ENCODE data around the gene HOXB2.

The HOXB2 gene

DNA sequence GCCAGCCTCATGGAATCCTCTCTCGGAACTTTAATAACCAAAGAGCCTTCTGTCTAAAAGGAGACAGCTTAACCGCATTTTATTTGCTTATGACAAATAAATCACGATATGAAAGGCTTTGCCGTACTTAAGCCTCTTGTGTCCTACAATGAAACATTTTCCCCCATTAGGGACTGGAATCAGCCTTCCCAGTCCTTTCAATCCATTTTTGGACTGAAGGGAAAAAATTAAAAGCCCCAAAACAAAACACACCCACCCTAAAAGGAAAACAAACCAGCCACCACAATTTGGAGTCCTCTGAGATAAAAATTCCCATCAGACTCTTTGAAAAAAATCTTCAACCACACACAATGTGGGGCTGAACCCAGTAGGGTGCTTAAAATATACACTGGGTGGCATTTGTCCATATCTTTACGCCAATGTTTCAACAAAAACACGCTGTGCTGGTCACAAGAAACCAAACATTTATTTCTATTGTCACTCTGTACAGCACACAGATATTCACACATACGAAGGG lies 30.2 kb upstream of the HOXB2 start (continued):
- TF ChIP-seq, protein P1, sequence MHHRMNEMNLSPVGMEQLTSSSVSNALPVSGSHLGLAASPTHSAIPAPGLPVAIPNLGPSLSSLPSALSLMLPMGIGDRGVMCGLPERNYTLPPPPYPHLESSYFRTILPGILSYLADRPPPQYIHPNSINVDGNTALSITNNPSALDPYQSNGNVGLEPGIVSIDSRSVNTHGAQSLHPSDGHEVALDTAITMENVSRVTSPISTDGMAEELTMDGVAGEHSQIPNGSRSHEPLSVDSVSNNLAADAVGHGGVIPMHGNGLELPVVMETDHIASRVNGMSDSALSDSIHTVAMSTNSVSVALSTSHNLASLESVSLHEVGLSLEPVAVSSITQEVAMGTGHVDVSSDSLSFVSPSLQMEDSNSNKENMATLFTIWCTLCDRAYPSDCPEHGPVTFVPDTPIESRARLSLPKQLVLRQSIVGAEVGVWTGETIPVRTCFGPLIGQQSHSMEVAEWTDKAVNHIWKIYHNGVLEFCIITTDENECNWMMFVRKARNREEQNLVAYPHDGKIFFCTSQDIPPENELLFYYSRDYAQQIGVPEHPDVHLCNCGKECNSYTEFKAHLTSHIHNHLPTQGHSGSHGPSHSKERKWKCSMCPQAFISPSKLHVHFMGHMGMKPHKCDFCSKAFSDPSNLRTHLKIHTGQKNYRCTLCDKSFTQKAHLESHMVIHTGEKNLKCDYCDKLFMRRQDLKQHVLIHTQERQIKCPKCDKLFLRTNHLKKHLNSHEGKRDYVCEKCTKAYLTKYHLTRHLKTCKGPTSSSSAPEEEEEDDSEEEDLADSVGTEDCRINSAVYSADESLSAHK (tag by site-specific recombination; IDR thresholded peaks at IDR 0.05) = peak; percentile 89
- TF ChIP-seq ZNF366 (tag by site-specific recombination; conservative IDR thresholded peaks at IDR 0.05) (peak; percentile 84), WT1 (tag by site-specific recombination; IDR thresholded peaks at IDR 0.05) (peak; percentile 94), ZNF302 (tag by site-specific recombination; IDR thresholded peaks at IDR 0.05; ENCODE audit: low read depth) (no peak), ZNF341 (tag by site-specific recombination; IDR thresholded peaks at IDR 0.05; ENCODE audit: low read depth) (peak; percentile 50; the same call in 1 of the 2 replicates), KLF8 (tag by site-specific recombination; IDR thresholded peaks at IDR 0.05) (peak; percentile 50; the same call in 1 of the 2 replicates), GFI1B (tag by site-specific recombination; IDR thresholded peaks at IDR 0.05) (peak; percentile 88), ZNF585B (tag by site-specific recombination; IDR thresholded peaks at IDR 0.05) (no peak), ZNF654 (tag by site-specific recombination; IDR thresholded peaks at IDR 0.05; ENCODE audit: low read depth) (no peak), ZNF600 (tag by site-specific recombination; IDR thresholded peaks at IDR 0.05) (0 out of 2 replicates have a peak, but pooled peaks have one; percentile 33), ZNF76 (tag by site-specific recombination; IDR thresholded peaks at IDR 0.05; ENCODE audit: borderline replicate concordance, low read depth) (peak; percentile 35; the same call in 1 of the 2 replicates), ZNF660 (tag by site-specific recombination; IDR thresholded peaks at IDR 0.05) (0 out of 2 replicates have a peak, but pooled peaks have one; percentile 14), ZNF558 (tag by site-specific recombination; IDR thresholded peaks at IDR 0.05) (0 out of 2 replicates have a peak, but pooled peaks have one; percentile 10), ZNF391 (tag by site-specific recombination; IDR thresholded peaks at IDR 0.05; ENCODE audit: borderline replicate concordance, low read depth) (peak; percentile 85; the same call in 1 of the 2 replicates), ZNF621 (tag by site-specific recombination; IDR thresholded peaks at IDR 0.05) (no peak), ZNF785 (tag by site-specific recombination; IDR thresholded peaks at IDR 0.05) (no peak), ZNF114 (tag by site-specific recombination; IDR thresholded peaks at IDR 0.05) (no peak), ZNF274 (IDR thresholded peaks at IDR 0.05; ENCODE audit: low read length) (no peak), ZNF274 (tag by site-specific recombination; IDR thresholded peaks at IDR 0.05; ENCODE audit: borderline replicate concordance) (no peak), IKZF3 (tag by site-specific recombination; IDR thresholded peaks at IDR 0.05) (peak; percentile 95), ZNF423 (tag by site-specific recombination; IDR thresholded peaks at IDR 0.05) (peak; percentile 21; the same call in 1 of the 2 replicates), PRDM1 (tag by site-specific recombination; IDR thresholded peaks at IDR 0.05) (no peak), ZNF112 (tag by site-specific recombination; IDR thresholded peaks at IDR 0.05) (no peak), ZNF174 (tag by site-specific recombination; IDR thresholded peaks at IDR 0.05) (no peak), MYNN (tag by site-specific recombination; IDR thresholded peaks at IDR 0.05; ENCODE audit: borderline replicate concordance) (peak; percentile 96)
- TF ChIP-seq, protein P2, sequence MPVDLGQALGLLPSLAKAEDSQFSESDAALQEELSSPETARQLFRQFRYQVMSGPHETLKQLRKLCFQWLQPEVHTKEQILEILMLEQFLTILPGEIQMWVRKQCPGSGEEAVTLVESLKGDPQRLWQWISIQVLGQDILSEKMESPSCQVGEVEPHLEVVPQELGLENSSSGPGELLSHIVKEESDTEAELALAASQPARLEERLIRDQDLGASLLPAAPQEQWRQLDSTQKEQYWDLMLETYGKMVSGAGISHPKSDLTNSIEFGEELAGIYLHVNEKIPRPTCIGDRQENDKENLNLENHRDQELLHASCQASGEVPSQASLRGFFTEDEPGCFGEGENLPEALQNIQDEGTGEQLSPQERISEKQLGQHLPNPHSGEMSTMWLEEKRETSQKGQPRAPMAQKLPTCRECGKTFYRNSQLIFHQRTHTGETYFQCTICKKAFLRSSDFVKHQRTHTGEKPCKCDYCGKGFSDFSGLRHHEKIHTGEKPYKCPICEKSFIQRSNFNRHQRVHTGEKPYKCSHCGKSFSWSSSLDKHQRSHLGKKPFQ (tag by site-specific recombination; IDR thresholded peaks at IDR 0.05) = peak; percentile 76; the same call in 1 of the 2 replicates
- TF ChIP-seq, protein P3, sequence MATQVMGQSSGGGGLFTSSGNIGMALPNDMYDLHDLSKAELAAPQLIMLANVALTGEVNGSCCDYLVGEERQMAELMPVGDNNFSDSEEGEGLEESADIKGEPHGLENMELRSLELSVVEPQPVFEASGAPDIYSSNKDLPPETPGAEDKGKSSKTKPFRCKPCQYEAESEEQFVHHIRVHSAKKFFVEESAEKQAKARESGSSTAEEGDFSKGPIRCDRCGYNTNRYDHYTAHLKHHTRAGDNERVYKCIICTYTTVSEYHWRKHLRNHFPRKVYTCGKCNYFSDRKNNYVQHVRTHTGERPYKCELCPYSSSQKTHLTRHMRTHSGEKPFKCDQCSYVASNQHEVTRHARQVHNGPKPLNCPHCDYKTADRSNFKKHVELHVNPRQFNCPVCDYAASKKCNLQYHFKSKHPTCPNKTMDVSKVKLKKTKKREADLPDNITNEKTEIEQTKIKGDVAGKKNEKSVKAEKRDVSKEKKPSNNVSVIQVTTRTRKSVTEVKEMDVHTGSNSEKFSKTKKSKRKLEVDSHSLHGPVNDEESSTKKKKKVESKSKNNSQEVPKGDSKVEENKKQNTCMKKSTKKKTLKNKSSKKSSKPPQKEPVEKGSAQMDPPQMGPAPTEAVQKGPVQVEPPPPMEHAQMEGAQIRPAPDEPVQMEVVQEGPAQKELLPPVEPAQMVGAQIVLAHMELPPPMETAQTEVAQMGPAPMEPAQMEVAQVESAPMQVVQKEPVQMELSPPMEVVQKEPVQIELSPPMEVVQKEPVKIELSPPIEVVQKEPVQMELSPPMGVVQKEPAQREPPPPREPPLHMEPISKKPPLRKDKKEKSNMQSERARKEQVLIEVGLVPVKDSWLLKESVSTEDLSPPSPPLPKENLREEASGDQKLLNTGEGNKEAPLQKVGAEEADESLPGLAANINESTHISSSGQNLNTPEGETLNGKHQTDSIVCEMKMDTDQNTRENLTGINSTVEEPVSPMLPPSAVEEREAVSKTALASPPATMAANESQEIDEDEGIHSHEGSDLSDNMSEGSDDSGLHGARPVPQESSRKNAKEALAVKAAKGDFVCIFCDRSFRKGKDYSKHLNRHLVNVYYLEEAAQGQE (tag by site-specific recombination; IDR thresholded peaks at IDR 0.05) = no peak
- TF ChIP-seq, protein P4, sequence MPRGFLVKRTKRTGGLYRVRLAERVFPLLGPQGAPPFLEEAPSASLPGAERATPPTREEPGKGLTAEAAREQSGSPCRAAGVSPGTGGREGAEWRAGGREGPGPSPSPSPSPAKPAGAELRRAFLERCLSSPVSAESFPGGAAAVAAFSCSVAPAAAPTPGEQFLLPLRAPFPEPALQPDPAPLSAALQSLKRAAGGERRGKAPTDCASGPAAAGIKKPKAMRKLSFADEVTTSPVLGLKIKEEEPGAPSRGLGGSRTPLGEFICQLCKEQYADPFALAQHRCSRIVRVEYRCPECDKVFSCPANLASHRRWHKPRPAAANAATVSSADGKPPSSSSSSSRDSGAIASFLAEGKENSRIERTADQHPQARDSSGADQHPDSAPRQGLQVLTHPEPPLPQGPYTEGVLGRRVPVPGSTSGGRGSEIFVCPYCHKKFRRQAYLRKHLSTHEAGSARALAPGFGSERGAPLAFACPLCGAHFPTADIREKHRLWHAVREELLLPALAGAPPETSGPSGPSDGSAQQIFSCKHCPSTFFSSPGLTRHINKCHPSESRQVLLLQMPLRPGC (tag by site-specific recombination; IDR thresholded peaks at IDR 0.05) = peak; percentile 98
- TF ChIP-seq, protein P5, sequence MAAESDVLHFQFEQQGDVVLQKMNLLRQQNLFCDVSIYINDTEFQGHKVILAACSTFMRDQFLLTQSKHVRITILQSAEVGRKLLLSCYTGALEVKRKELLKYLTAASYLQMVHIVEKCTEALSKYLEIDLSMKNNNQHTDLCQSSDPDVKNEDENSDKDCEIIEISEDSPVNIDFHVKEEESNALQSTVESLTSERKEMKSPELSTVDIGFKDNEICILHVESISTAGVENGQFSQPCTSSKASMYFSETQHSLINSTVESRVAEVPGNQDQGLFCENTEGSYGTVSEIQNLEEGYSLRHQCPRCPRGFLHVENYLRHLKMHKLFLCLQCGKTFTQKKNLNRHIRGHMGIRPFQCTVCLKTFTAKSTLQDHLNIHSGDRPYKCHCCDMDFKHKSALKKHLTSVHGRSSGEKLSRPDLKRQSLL (tag by site-specific recombination; IDR thresholded peaks at IDR 0.05) = no peak
- TF ChIP-seq, protein P6, sequence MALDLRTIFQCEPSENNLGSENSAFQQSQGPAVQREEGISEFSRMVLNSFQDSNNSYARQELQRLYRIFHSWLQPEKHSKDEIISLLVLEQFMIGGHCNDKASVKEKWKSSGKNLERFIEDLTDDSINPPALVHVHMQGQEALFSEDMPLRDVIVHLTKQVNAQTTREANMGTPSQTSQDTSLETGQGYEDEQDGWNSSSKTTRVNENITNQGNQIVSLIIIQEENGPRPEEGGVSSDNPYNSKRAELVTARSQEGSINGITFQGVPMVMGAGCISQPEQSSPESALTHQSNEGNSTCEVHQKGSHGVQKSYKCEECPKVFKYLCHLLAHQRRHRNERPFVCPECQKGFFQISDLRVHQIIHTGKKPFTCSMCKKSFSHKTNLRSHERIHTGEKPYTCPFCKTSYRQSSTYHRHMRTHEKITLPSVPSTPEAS (tag by site-specific recombination; IDR thresholded peaks at IDR 0.05) = no peak
